ENCODE data around the gene OCA2. TPM values are rescaled to one million over a fixed set of nuclear protein-coding genes. Genes with fewer than 3 reads are reported as not detected.
"Not testable (repeated sequence)": the region's sequence is repeated elsewhere in the genome, so short reads cannot be mapped to it uniquely, and the experiment has no call there.

OCA2 gene
- polyA plus RNA-seq, 1 donor from 2014 or later = not detected

DNA sequence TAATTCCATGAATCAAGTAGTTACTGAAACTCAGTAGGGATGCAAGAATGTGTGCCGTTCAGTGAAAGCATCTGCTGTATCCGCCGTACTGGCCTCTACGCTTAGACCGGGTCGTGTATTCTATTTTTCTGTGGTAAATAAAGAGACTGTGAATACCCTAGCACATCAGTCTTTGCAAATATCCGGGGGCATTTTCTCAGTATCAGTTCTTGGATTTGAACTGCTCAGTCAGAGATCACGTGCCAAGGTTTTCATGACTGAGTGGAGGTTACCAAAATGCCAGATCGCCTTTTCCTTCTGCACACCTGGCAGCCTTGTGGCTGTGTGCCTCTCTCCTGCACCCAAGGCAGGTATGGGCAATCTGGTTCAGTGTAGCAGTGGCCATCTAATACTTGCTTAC lies 377.0 kb downstream of the OCA2 start:
- no peak overlapping the region for H3K4me3 Mint-ChIP-seq
- peaks cover 4 to 6% (median 6%) of the 10 kb centered on the region in 3 donors for H3K9me3 Mint-ChIP-seq
- no peaks in the 10 kb centered on the region for H3K36me3 Mint-ChIP-seq
- no peaks in the 10 kb centered on the region for H3K27me3 Mint-ChIP-seq
- no peak overlapping the region for H3K27ac Mint-ChIP-seq
- no peaks in the 10 kb centered on the region for H3K4me1 Mint-ChIP-seq

DNA sequence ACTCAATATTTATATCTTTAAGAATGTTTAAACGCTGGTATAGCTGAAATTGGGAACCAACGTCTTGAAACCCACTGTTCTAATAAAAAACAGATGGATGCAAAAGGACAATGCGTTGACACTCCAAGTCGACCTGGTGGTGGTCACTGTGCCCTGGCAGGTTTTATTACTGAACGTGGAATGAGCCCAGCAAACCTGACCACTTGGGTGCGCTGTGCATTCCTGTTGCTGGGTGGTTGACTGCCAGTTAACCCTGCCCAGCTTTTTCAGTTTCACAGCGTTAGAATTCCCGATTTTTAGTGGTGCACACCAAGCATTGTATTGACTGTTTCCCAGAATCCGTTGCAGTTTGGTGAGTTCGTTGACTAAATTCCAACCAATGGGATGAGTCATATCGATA lies 384.4 kb downstream of the OCA2 start:
- Mint-ChIP-seq H3K4me3 (no peak overlapping the region), H3K4me1 (no peaks in the 10 kb centered on the region), H3K36me3 (no peaks in the 10 kb centered on the region), H3K27ac (no peak overlapping the region), H3K9me3 (peaks cover 13 to 18% (median 14%) of the 10 kb centered on the region in 3 donors), H3K27me3 (no peaks in the 10 kb centered on the region)

DNA sequence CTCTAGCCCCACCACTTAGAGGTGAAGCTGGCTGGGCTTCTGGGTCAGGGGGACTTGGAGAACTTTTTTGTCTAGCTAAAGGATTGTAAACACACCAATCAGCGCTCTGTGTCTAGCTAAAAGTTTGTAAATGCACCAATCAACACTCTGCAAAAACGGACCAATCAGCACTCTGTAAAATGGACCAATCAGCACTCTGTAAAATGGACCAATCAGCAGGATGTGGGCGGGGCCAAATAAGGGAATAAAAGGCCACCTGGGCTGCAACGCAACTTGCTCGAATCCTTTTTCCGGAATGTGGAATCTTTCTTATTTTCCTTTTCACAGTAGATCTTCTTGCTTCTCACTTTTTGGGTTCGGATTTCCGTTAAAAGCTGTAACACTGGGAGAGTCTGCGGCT lies 385.3 kb downstream of the OCA2 start:
- not testable (repeated sequence) for H3K4me3 Mint-ChIP-seq, H3K36me3 Mint-ChIP-seq, H3K4me1 Mint-ChIP-seq, H3K27ac Mint-ChIP-seq, H3K27me3 Mint-ChIP-seq
- H3K9me3 Mint-ChIP-seq = peaks cover 13 to 18% (median 17%) of the 10 kb centered on the region in 3 donors

DNA sequence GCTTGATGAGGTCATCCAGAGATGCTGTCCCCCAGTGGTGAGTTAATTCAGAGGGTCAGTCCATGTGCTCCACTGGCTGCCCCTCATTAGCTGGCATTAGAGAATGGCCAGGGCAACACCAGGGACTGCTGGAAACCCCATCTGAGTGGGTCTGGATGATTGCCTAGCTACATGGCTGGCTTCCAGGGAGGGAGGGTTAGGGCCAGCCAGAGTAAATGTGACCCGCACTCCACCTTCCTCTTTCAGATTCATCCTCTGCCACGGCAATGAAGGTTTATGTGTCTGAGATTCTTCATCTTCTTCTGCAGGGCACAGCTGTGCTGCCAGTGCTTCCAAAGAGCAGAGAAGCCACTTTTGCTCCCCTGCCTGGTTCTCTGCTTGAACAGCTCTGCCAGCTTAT lies 391.9 kb downstream of the OCA2 start:
- Mint-ChIP-seq H3K4me1 (no peaks in the 10 kb centered on the region), H3K36me3 (no peaks in the 10 kb centered on the region), H3K27ac (no peak overlapping the region), H3K9me3 (peaks cover 7 to 14% (median 9%) of the 10 kb centered on the region in 3 donors), H3K4me3 (no peak overlapping the region), H3K27me3 (no peaks in the 10 kb centered on the region)

DNA sequence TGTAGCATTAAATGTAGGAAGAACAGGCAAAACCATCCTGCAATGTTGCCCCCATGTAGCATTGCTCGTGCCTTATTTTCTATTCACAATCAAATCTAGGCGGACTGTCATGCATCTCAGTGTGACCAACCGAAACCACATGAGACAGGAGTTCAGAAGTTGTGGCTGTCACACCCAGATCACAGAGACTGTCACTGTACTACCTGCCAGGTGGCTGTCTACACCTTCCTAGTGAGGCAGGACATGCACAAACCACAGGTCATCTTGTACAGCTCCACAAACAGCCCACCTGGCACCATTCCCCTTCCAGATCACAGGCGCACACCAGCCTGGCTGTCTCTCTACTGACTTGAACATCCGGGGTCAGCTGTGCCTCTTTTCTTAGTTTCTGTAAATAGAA lies 392.8 kb downstream of the OCA2 start:
- no peak overlapping the region for H3K27ac Mint-ChIP-seq
- H3K27me3 Mint-ChIP-seq = no peaks in the 10 kb centered on the region
- peaks cover 3 to 14% (median 9%) of the 10 kb centered on the region in 3 donors for H3K9me3 Mint-ChIP-seq
- H3K4me3 Mint-ChIP-seq = no peak overlapping the region
- H3K4me1 Mint-ChIP-seq = no peaks in the 10 kb centered on the region
- no peaks in the 10 kb centered on the region for H3K36me3 Mint-ChIP-seq

- no peaks in the 10 kb centered on the region for H3K4me1 Mint-ChIP-seq
- no peak overlapping the region for H3K27ac Mint-ChIP-seq
- H3K4me3 Mint-ChIP-seq = no peak overlapping the region
- H3K27me3 Mint-ChIP-seq = no peaks in the 10 kb centered on the region
- H3K36me3 Mint-ChIP-seq = no peaks in the 10 kb centered on the region
- peaks cover 4 to 12% (median 8%) of the 10 kb centered on the region in 3 donors for H3K9me3 Mint-ChIP-seq
Observed at GRCh38 chr15:27705056-27705455, 394.1 kb downstream of the OCA2 start.

Other genes starting within 250 kb of the OCA2 start
- 7.8 TPM for gene HERC2, start 222.9 kb upstream of the OCA2 start, polyA plus RNA-seq

Measured in IgD-negative memory B cell (primary cell).